Neural cell (in vitro differentiated cells): Measurements from ENCODE around the gene DRD4. TPM values are rescaled to one million over a fixed set of nuclear protein-coding genes. Genes with fewer than 3 reads are reported as not detected.

ENCODE experiments used
- H2AFZ ChIP-seq: fragments of 200-600, 300-800 bp; sonication (generic), shearing (Covaris generic); 2 replicates; pipeline ENCODE4 v1.6.0; 2014; ENCODE audit warnings: low read depth, mild to moderate bottlenecking, antibody characterized with exemption, low read length, moderate library complexity
- H3F3A ChIP-seq: fragments of 200-600 bp; shearing (Covaris generic); 2 replicates; pipeline ENCODE4 v1.6.1; 2016; ENCODE audit warnings: mild to moderate bottlenecking, moderate library complexity, mixed read lengths, antibody characterized with exemption, low read length; ENCODE audit not compliant: insufficient read depth, poor library complexity, severe bottlenecking
- H3K27ac ChIP-seq: fragments of 200-600, 300-800 bp; sonication (generic), shearing (Covaris generic); 2 replicates; pipeline ENCODE4 v1.5.1; 2014; ENCODE audit warnings: mild to moderate bottlenecking, low read length, moderate library complexity
- H3K27me3 ChIP-seq: fragments of 300-800, 200-600 bp; sonication (generic), shearing (Covaris generic); 2 replicates; pipeline ENCODE4 v1.6.0; 2014; ENCODE audit warnings: mild to moderate bottlenecking, low read depth, low read length, moderate library complexity; ENCODE audit not compliant: insufficient read depth
- H3K36me3 ChIP-seq: fragments of 300-800, 200-600 bp; sonication (generic), shearing (Covaris generic); 2 replicates; pipeline ENCODE4 v1.5.1; 2014; ENCODE audit warnings: mild to moderate bottlenecking, antibody characterized with exemption, low read length, moderate library complexity; ENCODE audit not compliant: insufficient read depth
- H3K4me2 ChIP-seq: fragments of 300-800, 200-600 bp; sonication (generic), shearing (Covaris generic); 2 replicates; pipeline ENCODE4 v1.6.0; 2014; ENCODE audit warnings: mild to moderate bottlenecking, low read length
- H3K4me3 ChIP-seq: fragments of 300-800, 200-600 bp; sonication (generic), shearing (Covaris generic); 2 replicates; pipeline ENCODE4 v1.5.1; 2014; ENCODE audit warnings: mild to moderate bottlenecking, low read length, moderate library complexity
- H3K79me2 ChIP-seq: fragments of 200-600 bp; shearing (Covaris generic); replicated peaks from 2 replicates; pipeline ENCODE4 v1.6.0; 2014; ENCODE audit warnings: mild to moderate bottlenecking, low read length, moderate library complexity; ENCODE audit not compliant: insufficient read depth
- H3K9ac ChIP-seq: fragments of 300-800, 200-600 bp; sonication (generic), shearing (Covaris generic); 2 replicates; pipeline ENCODE4 v1.6.1; 2016; ENCODE audit warnings: mild to moderate bottlenecking, low read length, mixed read lengths
- H3K9me2 ChIP-seq: fragments of 200-600 bp; shearing (Covaris generic); 2 replicates; pipeline ENCODE4 v1.6.1; 2016; ENCODE audit warnings: mild to moderate bottlenecking, low read length, mixed read lengths; ENCODE audit not compliant: insufficient read depth
- H3K9me3 ChIP-seq: fragments of 200-600, 300-800 bp; sonication (generic), shearing (Covaris generic); 2 replicates; pipeline ENCODE4 v1.6.1; 2016; ENCODE audit warnings: mild to moderate bottlenecking, mixed run types, low read length, moderate library complexity, mixed read lengths
- H4K20me1 ChIP-seq: fragments of 200-600 bp; shearing (Covaris generic); 2 replicates; pipeline ENCODE4 v1.6.1; 2016; ENCODE audit warnings: mild to moderate bottlenecking, mixed run types; ENCODE audit not compliant: insufficient read depth
- EP300 ChIP-seq: fragments of 450-650 bp; conservative IDR thresholded peaks from 2 replicates; pipeline ENCODE4 v1.6.1; 2014; ENCODE audit warnings: antibody characterized with exemption, mild to moderate bottlenecking, moderate library complexity; ENCODE audit not compliant: poor library complexity, severe bottlenecking
- EZH2 ChIP-seq: fragments of 200-600, 300-800 bp; shearing (Covaris generic), sonication (generic); IDR thresholded peaks from 2 replicates; pipeline ENCODE4 v1.6.1; 2014; ENCODE audit warnings: antibody characterized with exemption, low read length, borderline replicate concordance, mild to moderate bottlenecking; ENCODE audit not compliant: insufficient read depth, poor library complexity, severe bottlenecking
- POLR2AphosphoS5 ChIP-seq: IDR thresholded peaks from 2 replicates; pipeline ENCODE4 v1.6.1; 2012
- RAD21 ChIP-seq: fragments of 450-650 bp; conservative IDR thresholded peaks from 2 replicates; pipeline ENCODE4 v1.6.1; 2014; ENCODE audit warnings: antibody characterized with exemption, mild to moderate bottlenecking, moderate library complexity
- REST ChIP-seq: IDR thresholded peaks from 2 replicates; pipeline ENCODE4 v1.6.1; 2012; ENCODE audit warnings: borderline replicate concordance
- SMC3 ChIP-seq: fragments of 450-650 bp; conservative IDR thresholded peaks from 2 replicates; pipeline ENCODE4 v1.6.1; 2014; ENCODE audit warnings: antibody characterized with exemption, mild to moderate bottlenecking, moderate library complexity; ENCODE audit not compliant: poor library complexity
- TAF1 ChIP-seq: IDR thresholded peaks from 2 replicates; pipeline ENCODE4 v1.6.1; 2012; ENCODE audit warnings: low read depth
- polyA plus RNA-seq: library from polyadenylated mRNA; depleted of rRNA; stranded (reverse); fragments of >200 nt; gene quantifications from 2 replicates; pipeline ENCODE4 v1.2.3, GENCODE V29; 2014

The DRD4 gene
- polyA plus RNA-seq, 1 donor from 2014 or later, result not detected

GRCh38 chr11:660281-660680, 23.2 kb downstream of the DRD4 start:
- no peaks in the 10 kb centered on the region for H3K9me3 ChIP-seq
- no peak overlapping the region for H3K4me3 ChIP-seq
- no peaks in the 10 kb centered on the region for H3K36me3 ChIP-seq
- H4K20me1 ChIP-seq, result no peaks in the 10 kb centered on the region
- no peak overlapping the region for H3K9ac ChIP-seq
- no peaks in the 10 kb centered on the region for H3K79me2 ChIP-seq
- H3K27me3 ChIP-seq, result no peaks in the 10 kb centered on the region
- TF ChIP-seq EP300 (no peak), REST (no peak), POLR2AphosphoS5 (no peak), RAD21 (no peak), TAF1 (no peak), SMC3 (no peak), EZH2 (no peak)
- no peak overlapping the region for H3K27ac ChIP-seq
- H3K4me2 ChIP-seq, result no peak overlapping the region
- no peaks in the 10 kb centered on the region for H3F3A ChIP-seq
- H2AFZ ChIP-seq, result no peak overlapping the region
- H3K9me2 ChIP-seq, result no peaks in the 10 kb centered on the region

GRCh38 chr11:660681-661444, 23.8 kb downstream of the DRD4 start:
- no peaks in the 10 kb centered on the region for H3K9me3 ChIP-seq
- TF ChIP-seq EZH2 (no peak), REST (no peak), EP300 (no peak), TAF1 (no peak)
- no peak overlapping the region for H3K4me2 ChIP-seq
- no peaks in the 10 kb centered on the region for H3K79me2 ChIP-seq
- H3K27ac ChIP-seq, result no peak overlapping the region
- no peaks in the 10 kb centered on the region for H3K36me3 ChIP-seq
- no peaks in the 10 kb centered on the region for H3K9me2 ChIP-seq
- H3K4me3 ChIP-seq, result no peak overlapping the region
- no peak overlapping the region for H2AFZ ChIP-seq
- H4K20me1 ChIP-seq, result no peaks in the 10 kb centered on the region
- H3K9ac ChIP-seq, result no peak overlapping the region
- H3K27me3 ChIP-seq, result no peaks in the 10 kb centered on the region
- no peaks in the 10 kb centered on the region for H3F3A ChIP-seq
